GM06990 (cell line): ENCODE data around the gene PATJ.
"Not testable (repeated sequence)": the region's sequence is repeated elsewhere in the genome, so short reads cannot be mapped to it uniquely, and the experiment has no call there.

Experiments
- DNase-seq: peaks from one replicate; pipeline ENCODE4 v3.0.0-alpha.2; 2011; ENCODE audit not compliant: insufficient read length; ENCODE audit errors: extremely low read depth
- H3K27me3 ChIP-seq: replicated peaks from 2 replicates; pipeline ENCODE4 v1.6.0; 2011; ENCODE audit warnings: low read length; ENCODE audit not compliant: control insufficient read depth, insufficient read depth
- H3K36me3 ChIP-seq: 2 replicates; pipeline ENCODE4 v1.5.1; 2011; ENCODE audit warnings: low read length; ENCODE audit not compliant: control insufficient read depth, insufficient read depth
- H3K4me3 ChIP-seq: replicated peaks from 2 replicates; pipeline ENCODE4 v1.5.1; 2011; ENCODE audit warnings: low read depth, mild to moderate bottlenecking, control low read depth, low read length
- CTCF ChIP-seq: IDR thresholded peaks from 2 replicates; pipeline ENCODE4 v1.5.1; 2011; ENCODE audit warnings: low read length, control low read depth, mild to moderate bottlenecking, inconsistent platforms; ENCODE audit not compliant: insufficient read depth, poor library complexity, severe bottlenecking

Gene PATJ

GRCh38 chr1:61942856-61943255 is 200.6 kb downstream of the PATJ start:
- H3K36me3 ChIP-seq = no peaks in the 10 kb centered on the region
- H3K27me3 ChIP-seq = no peaks in the 10 kb centered on the region
- no peak for DNase-seq
- TF ChIP-seq CTCF = no peak
- H3K4me3 ChIP-seq = no peak overlapping the region

DNA sequence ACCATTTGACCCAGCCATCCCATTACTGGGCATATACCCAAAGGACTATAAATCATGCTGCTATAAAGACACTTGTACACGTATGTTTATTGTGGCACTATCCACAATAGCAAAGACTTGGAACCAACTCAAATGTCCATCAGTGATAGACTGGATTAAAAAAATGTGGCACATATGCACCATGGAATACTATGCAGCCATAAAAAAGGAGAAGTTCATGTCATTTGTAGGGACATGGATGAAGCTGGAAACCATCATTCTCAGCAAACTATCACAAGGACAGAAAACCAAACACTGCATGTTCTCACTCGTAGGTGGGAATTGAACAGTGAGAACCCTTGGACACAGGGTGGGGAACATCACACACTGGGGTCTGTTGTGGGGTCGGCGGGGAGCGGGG is 206.4 kb downstream of the PATJ start:
- not testable (repeated sequence) for DNase-seq, H3K4me3 ChIP-seq, H3K27me3 ChIP-seq

DNA sequence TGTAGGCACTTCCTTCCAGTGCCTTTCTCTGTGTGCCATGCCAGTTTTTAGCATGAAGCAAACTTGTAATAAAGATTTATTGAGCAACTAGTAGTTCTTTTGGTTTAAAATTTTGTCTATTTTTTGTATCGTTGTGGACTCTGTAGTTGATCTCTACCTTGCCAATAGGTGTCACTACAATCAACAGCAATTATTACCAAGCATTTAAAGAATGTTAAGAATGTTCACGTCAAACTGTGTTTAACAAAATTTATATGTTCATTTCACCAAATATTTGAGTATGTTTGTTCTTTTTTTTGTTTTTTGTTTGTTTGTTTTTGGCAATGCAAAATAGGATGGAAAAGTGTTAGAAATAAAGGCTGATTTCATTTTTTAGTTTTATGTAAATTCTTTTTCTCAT is 208.1 kb downstream of the PATJ start:
- Histone ChIP-seq H3K36me3 (no peaks in the 10 kb centered on the region), H3K27me3 (no peaks in the 10 kb centered on the region), H3K4me3 (no peak overlapping the region)
- TF ChIP-seq CTCF = peak; percentile 20
- no peak for DNase-seq

More for the DNA sequence above, 206.4 kb downstream of the PATJ start:
- not testable (repeated sequence) for H3K36me3 ChIP-seq

- no peak for DNase-seq
- TF ChIP-seq CTCF = no peak
- Histone ChIP-seq H3K27me3 (no peaks in the 10 kb centered on the region), H3K36me3 (no peaks in the 10 kb centered on the region), H3K4me3 (no peak overlapping the region)
Measured at GRCh38 chr1:61951731-61952580, 209.7 kb downstream of the PATJ start.

DNA sequence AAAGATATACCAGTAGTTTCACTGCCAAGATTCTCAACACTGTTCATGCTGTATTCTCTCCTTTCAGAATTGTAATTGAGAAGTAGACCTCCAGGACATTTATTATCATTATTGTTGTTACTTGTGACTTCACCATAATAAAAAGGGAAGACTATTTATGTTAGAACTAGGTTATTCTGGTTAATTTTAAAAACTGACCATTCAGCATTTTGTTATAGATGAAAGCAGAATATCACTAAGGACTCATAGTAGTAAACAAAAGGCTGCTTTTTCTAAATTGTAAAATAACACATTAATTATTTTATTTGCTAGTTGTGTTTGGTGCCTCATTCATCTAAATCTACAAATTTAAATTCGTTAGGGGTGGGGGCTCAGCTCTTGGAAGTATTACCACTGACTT is 210.4 kb downstream of the PATJ start:
- Histone ChIP-seq H3K36me3 (no peaks in the 10 kb centered on the region), H3K27me3 (no peaks in the 10 kb centered on the region), H3K4me3 (no peak overlapping the region)
- DNase-seq = no peak
- no peak for TF ChIP-seq CTCF

DNA sequence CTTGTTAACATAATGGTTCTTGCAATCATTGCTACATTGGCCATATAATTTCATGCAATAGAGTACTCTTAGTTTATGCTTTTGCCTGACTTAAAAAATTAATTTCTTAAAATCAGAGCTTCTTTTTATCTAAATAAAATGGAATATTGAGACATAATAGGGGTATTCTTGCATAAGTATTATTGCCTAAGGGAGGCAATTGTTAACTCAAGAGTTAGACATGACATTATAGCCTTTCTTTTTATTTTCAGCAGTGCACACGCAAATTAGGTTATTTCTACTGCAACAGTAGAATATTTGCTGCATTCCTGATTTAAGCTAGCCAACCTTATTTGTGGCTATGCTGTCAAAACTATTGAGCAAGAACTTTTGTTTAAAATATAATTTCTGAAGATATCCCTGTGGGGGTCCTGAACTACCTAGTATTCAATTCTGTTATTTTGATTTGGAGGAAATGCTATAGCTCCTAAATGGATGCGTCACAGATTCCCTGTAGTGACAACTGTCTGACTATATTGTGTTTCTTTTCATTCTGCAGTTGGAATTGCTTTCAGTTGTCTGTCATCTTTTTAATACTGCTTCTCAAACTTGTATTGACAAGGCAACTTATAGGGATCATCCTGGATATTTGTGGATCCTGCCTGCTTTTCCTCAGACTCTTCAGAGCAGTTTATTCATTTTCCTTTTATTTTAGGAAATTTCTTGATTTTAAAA is 211.0 kb downstream of the PATJ start:
- no peak for TF ChIP-seq CTCF
- H3K27me3 ChIP-seq = no peaks in the 10 kb centered on the region
- no peak overlapping the region for H3K4me3 ChIP-seq
- no peak for DNase-seq
- H3K36me3 ChIP-seq = no peaks in the 10 kb centered on the region
